ENCODE measurements around the gene NFATC2.
"Not testable (repeated sequence)": the region's sequence is repeated elsewhere in the genome, so short reads cannot be mapped to it uniquely, and the experiment has no call there.

NFATC2 gene

DNA sequence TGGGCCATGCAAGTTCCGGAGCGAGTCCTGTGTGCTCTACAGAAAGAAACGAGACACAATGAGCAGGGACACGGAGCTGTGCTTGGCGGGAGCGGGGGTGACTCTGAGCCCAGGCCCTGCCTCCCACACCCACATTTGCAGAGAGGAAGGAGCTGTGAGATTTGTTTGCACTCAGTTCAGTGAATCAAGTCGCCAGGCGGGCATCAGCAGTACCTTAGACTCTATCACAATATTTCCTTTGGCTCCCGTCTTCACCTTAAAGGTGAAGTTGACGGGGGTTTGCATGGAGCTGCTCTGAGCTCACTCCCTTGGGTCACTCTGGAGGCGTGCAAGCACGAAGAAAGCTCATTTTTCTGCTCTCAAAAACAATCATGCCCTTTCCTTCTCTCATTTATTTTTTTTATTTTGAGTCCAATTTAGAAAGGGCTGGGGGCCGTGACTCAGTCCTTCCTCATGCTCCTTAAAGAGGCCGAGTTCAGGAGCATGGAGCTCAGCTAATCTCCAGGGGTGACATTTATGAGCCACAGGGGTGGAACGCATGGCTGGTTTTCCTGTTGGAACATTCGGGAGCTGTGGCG is 188.2 kb downstream of the NFATC2 start:
- no peak for DNase-seq (ENCODE audit: low read depth)

DNA sequence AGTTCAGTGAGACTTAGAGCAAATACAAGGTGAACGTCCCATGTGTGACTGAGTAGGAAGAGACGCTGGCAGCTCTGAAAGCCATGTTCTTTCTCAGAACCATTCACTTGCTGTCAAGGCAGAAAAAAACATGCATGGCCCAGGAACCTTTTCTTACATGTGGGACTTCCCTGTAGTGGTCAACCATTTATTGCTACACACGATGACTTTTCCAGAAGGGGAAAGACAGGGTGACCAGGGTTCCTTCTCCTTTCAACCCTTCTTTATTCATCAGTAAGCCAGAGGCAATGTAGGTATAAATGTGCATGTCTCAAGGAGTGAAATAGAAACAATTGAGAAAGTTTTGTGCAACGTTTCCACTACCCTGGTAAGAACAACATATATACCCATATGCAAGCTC is 189.0 kb downstream of the NFATC2 start:
- no peak for DNase-seq (ENCODE audit: low read depth)

DNA sequence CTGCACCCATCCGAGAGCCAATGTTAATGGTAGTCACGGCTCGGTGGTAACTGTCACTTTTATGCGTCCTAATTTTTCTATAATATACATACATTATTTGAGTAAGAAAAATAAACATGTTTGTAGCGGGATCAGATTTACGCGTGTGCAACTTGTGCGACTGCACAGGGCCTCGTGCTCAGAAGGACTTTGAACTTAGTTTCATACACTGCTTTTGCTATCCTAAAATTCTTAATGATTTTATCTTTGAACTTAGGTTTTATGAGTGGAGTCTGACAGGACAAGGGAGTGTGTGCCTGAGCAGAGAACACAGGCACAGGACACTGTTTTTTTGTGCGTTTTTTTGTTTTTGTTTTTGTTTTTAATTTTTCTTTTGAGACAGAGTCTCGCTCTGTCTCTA is 189.7 kb downstream of the NFATC2 start:
- no peak for DNase-seq (ENCODE audit: low read depth)

DNA sequence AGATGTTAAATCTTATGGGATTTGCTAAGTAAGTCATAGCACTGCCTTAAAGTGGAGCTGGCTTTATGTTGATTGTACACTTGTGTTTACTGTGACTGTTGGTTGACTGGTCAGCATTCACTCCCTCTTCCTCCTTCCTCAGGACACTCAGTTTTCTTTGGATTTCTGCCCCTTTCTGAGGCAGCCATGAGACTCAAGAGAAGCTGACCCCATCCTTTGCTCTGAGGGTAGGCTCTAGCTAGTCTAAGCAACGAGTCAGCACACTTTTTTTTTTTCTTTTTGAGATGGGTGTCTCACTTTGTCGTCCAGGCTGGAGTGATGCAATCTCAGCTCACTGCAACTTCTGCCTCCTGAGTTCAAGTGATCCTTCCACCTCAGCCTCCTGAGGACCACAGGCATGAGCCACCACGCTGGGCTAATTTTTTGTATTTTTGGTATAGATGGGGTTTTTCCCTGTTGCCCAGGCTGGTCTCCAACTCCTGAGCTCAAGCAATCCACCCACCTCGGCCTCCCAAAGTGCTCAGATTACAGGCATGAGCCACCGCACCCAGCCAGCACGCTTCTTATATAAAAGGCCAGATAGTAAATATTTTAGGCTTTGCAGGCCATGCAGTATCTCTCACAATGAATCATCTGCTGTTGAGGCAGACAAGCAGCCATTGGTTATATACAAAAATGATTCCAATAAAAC is 191.4 kb downstream of the NFATC2 start:
- DNase-seq (ENCODE audit: low read depth) = peak; percentile 56

DNA sequence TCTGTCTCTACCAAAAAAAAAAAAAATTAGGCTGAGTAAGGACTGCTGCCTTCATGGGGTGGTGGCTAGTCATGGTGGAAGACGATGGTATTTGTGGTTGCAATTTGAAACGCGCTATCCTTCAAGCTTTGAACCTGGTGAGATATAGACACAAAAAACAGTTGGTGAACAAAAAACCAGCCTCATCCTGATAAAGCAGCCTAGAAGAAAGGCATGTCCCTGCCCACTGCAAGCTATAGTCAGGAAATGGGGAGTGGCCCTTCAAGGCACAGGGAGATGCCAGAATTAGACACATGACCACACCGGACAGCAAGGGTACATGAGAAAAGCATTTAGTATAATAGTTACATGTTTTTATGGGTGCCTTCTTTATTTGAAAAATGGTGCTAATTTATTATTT is 193.6 kb downstream of the NFATC2 start:
- DNase-seq (ENCODE audit: low read depth) = no peak

DNA sequence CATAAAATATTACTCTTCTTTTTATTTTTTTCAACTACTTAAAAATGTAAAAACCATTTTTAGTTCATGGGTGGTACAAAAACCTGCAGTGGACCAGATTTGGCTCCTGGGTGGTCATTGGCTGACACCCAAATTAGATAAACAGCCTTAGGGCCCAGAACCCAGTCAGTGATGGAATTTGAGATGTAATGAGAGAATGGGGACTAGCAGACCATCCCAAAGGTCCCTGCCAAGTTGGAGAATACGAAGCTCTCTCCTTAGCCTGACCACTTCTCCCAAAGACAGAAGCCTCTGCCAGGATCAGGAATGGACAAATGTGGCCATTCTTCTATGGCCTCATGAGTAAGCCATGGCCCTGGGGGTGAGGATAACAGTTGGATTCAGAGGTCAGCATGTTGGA is 194.7 kb downstream of the NFATC2 start:
- DNase-seq (ENCODE audit: low read depth) = no peak

DNA sequence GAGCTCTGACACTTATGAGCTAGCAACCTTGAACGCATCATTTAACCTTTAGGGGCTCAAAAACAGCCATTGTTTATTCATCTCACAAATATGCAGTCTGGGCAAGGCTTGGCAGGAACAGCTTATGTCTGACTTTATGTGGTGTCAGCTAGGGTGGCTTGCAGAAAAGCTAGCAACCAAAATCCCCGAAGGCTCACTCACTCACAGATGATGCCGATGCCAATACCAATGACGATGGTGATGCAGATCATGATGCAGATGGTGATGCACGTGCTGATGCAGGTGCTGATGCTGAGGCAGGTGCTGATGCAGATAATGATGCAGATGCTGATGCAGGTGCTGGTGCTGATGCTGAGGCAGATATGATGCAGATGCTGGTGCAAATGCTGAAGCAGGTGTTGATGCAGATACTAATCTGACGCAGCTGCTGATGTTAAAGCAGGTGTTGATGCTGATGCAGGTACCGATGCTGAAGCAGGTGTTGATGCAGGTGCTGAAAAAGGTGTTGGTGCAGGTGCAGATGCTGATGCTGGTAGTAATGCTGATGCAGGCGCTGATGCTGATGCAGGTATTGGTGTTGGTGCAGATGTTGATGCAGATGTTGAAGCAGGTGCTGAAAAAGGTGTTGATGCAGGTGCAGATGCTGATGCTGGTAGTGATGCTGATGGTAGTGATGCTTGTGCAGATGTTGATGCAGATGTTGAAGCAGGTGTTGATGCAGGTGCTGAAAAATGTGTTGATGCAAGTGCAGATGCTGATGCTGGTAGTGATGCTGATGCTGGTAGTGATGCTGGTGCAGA is 195.6 kb downstream of the NFATC2 start:
- peak; percentile 62 for DNase-seq (ENCODE audit: low read depth)

DNA sequence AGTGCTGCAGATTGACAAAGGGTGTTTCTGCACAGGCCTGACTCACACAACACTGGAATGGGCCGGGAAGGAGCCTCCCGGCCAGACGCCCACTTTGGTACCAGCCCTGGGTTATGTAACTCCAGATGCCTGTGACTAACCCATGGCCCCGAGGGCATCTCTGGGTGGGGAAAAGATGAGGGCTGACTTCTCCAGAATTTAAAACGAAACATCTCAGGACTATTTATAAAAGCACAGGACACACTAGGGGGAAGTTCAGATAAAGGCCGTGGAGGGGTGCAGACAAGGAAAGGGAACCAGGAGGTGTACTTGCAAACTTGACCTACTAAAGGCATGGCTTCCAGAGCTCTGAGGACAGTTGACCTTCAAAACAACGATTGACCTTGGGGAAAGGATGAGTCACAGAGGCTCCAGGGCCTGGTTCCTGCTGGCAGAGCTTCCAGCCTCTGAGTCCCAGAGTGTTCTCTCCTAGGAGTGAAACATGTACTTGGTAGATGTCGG is 196.9 kb downstream of the NFATC2 start:
- DNase-seq (ENCODE audit: low read depth) = no peak

DNA sequence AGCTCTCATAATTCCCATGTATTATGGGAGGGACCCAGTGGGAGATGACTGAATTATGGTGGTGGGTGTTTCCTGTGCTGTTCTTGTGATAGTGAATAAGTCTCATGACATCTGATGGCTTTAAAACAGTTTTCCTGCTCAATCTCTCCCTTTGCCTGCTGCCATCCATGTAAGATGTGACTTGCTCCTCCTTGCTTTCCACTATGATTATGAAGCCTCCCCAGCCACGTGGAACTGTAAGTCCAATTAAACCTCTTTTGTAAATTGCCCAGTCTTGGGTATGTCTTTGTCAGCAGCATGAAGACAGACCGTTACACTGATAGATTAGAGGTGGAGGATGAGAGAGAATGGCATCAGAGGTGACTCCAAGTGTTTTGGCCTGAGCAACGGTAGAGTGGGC is 198.7 kb downstream of the NFATC2 start:
- not testable (repeated sequence) for DNase-seq (ENCODE audit: low read depth)

DNA sequence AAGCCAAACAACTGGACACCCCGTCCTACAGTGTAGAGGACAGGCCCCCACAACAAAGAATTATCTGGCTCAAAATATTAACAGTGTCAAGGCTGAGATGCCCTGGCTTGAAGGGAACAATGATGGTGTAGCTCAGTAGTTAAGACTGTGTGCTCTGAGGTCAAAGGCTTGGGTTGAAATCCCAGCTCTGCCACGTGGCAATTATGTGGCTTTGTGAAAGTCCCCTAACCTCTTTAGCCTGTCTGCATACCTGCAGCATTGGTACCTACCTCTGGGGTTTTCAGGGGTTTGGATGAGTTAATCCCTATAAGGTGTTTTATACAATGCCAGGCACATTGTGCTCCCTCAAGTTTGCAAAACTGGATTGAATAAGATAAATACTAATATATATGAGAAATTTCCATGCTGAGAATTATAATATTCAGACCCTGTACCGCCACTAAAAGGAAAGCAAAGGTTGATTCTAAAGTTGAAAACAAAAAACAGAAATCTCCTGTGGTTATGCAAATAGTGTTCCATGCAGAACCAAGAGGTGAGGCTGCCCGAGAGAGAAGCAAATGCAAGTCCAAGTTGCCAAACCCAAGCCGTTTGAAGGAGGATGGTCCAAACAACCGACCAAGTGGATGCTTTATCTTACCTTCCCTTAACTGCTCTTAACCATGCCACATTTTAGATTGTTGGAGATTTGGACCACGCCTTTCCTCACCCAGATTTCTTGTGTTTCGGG is 199.8 kb downstream of the NFATC2 start:
- DNase-seq (ENCODE audit: low read depth) = no peak

DNA sequence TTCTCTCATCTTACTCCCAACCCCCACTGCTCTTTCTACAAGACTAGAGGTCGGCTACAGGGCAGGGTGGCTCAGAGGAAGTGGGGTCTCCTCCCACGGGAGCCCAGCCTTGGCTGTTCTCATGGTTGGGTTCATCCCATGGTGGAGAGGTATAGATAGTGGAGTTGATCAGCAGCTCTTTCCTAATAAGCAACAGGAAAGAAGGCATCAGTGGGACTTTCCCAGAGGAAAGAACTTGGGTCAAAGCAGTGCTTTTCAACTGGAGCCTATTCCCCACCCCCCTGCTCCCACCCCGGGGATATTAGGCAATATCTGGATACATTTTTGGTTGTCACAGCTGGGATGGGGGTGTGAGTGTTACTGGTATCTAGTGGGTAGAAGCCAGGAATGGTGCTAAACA is 200.9 kb downstream of the NFATC2 start:
- DNase-seq (ENCODE audit: low read depth) = no peak

DNA sequence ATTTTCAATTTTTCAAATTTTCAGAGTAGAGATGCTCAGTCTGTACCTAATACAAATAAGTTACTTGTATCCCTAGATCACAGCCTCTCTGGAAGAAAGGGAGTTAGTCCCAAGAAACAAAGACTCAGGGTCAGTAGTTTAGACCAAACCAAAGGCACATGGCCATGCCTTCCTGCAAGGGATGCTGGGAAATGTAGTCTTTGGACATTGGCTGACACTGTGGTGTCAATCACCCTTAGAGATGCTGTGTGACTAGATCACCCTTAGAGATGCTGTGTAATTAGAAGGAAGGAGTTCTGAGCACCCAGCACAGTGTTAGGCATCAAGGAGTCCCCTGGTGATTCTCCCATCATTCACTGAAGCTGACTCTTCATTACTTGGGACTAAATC is 202.1 kb downstream of the NFATC2 start:
- no peak for DNase-seq (ENCODE audit: low read depth)

DNA sequence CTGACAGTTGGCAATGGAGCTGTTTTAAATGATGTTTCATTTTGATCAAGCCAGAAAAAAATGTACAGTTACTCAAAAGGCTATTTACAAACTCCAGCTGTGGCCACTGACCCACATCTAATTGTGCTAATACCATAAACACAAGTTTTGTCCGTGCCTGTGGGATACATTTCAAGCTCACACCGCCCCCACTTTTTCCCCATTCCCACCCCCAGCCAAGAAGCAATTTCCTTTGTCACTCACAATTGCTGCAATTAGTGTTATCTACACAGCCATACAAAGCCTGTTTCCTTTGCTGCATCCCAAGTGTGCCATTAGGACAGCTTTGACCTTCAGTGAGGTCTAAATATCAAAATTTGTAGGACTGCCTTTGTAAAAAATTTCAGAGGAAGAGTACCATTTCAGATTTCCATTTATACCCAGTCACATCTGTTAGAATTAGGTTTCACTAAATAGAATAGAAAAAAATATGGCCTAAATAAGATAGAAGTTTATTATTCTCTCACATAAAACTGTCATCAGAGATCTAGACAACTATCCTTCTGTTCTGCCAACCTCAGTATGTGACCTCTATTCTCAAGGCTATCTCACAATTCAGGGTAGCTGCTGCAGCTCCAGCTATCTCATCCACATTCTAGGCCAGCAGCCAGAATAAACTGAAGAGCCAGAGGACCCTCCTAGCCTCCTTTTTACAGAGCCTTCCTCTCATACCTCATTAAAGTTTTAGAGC is 202.6 kb downstream of the NFATC2 start:
- DNase-seq (ENCODE audit: low read depth) = no peak

DNA sequence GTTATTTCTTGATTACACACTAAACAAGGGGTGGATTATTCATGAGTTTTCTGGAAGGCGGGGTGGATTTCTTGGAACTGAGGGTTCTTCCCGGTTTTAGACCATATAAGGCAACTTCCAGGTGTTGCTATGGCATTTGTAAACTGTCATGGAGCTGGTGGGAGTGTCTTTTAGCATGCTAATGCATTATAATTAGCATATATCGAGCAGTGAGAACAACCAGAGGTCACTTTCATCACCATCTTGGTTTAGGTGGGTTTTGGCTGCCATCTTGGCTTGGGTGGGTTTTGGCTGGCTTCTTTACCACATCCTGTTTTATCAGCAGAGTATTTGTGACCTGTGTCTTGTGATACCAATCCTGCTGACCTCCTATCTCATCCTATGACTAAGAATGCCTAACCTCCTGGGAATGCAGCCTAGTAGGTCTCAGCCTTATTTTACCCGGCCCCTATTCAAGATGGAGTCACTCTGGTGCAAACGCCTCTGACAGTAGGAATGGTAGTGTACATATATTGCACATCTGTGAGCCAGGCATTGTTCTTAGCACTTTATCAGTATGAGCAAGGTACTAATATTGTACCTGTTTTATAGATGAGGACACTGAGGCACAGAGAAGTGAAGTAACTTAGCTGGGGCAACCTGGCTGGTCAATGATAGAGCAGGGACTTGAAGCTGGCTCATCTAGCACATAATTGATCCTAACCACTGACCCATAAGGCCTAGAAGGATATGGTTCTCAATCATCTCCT is 203.7 kb downstream of the NFATC2 start:
- DNase-seq (ENCODE audit: low read depth) = no peak

DNA sequence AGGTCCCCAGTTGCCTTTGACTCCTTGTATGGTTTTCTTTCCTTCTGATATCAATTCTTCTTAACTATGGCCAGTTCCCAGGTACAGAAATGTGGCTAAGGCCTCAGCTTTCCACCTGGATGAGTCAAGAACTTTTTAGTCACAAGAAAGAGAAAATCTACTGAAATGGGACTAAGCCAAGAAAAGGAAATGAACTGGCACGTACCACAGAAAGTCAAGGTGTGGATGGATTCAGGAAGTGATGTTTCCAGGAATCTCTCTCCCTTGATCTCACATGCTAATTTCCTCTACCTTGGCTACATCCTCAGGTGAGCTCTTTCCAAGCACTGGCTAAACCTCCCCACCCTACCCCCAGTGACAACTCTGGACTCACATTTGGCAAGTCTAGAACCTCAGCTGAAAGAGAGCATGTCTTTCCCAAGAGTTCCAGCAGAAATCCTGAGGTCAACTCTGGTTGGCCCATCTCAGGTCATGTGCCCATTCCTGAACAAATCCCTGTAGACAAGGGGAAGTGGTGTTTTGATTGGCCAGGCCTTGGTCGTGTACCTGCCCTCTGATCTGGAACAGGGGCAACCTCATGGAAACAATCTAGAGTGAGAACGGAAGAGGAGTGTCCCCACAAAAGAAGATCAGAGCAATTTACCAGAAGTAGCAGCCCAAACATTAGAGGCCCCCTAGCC is 205.3 kb downstream of the NFATC2 start:
- no peak for DNase-seq (ENCODE audit: low read depth)
